ENCODE data around the gene NPAS4. TPM values are rescaled to one million over a fixed set of nuclear protein-coding genes. Genes with fewer than 3 reads are reported as not detected.
A peak's percentile ranks its signal among the peaks of the same experiment; 100 is the strongest.

The NPAS4 gene
- total and polyA plus RNA-seq, 9 of the 15 experiments (the other 6 are each of a cell fraction or from before 2014, with no cell fraction given) = not detected

DNA sequence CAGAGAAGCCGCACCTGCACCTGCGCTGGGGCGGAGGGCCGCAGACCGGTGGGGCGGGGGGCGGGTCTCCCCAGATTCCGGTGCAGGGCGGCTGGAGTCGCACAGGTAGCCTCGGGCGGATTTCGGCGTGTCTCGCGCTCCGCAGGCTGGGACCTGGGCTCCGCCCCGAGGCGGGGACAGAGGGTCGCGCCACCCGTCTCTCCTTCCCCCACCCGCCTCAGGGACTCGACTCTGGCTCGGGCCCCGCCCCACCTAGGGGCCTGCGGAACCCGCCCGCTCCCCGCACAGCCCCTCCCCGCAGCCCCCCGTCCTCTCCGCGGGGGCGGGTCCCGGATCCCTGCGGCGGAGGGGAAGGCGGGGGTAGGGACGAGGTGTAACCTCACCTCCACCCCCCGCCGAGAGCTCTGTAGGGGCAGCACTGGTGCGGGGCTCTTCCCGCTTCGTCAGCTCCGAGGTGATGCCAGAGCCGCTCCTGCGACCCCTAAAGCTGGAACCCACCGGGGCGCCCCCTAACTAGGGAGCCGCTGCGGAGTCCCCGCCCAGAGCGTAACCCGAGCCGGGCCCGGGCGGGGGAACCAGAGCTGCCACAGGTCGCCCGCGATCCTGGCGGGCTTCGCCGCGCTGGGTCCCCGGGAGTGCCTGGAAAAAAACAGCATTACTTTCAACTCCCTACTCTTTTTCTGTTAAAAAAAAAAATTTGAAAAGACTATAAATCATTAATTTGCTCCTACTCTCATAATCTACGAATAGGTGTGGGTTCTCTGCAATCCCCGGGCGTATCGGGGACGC is 49.0 kb upstream of the NPAS4 start, which contains the start of gene SLC29A2 (continued):
- TF ChIP-seq POLR2H (tag; IDR thresholded peaks at IDR 0.05; ENCODE audit: low read depth) (peak; percentile 93), ZKSCAN1 (IDR thresholded peaks at IDR 0.05; ENCODE audit: low read depth, low read length) (0 out of 2 replicates have a peak, but pooled peaks have one; percentile 34), ZNF41 (CRISPR knock-in tag; conservative IDR thresholded peaks at IDR 0.05) (no peak), ZNF134 (CRISPR knock-in tag; conservative IDR thresholded peaks at IDR 0.05) (peak; percentile 57), SRF (CRISPR knock-in tag; IDR thresholded peaks at IDR 0.05) (peak in 1 of 2 experiments; percentile 65; a peak in 1 of 4 replicates), NCOA6 (IDR thresholded peaks at IDR 0.05) (no peak), POLR3A (IDR thresholded peaks at IDR 0.05; ENCODE audit: borderline replicate concordance, extremely low read depth, insufficient read depth, insufficient read length) (no peak), CBFA2T2 (conservative IDR thresholded peaks at IDR 0.05) (no peak), ETS2 (tag; IDR thresholded peaks at IDR 0.05; ENCODE audit: borderline replicate concordance, poor library complexity, severe bottlenecking) (no peak), HMG20A (CRISPR knock-in tag; conservative IDR thresholded peaks at IDR 0.05) (no peak), SMARCC2 (IDR thresholded peaks at IDR 0.05; ENCODE audit: low read depth) (0 out of 2 replicates have a peak, but pooled peaks have one; percentile 13), EGR1 (conservative IDR thresholded peaks at IDR 0.05) (peak; percentile 93), ILF3 (IDR thresholded peaks at IDR 0.05; ENCODE audit: borderline replicate concordance) (no peak), DLX4 (CRISPR knock-in tag; IDR thresholded peaks at IDR 0.05) (no peak), CBX5 (IDR thresholded peaks at IDR 0.05; ENCODE audit: borderline replicate concordance, low read depth) (0 out of 2 replicates have a peak, but pooled peaks have one; percentile 10), SNIP1 (IDR thresholded peaks at IDR 0.05; ENCODE audit: low read depth) (no peak), MCM5 (IDR thresholded peaks at IDR 0.05; ENCODE audit: low read depth) (no peak), NR1H2 (CRISPR knock-in tag; IDR thresholded peaks at IDR 0.05) (0 out of 2 replicates have a peak, but pooled peaks have one; percentile 22)
- TF ChIP-seq, protein P1, sequence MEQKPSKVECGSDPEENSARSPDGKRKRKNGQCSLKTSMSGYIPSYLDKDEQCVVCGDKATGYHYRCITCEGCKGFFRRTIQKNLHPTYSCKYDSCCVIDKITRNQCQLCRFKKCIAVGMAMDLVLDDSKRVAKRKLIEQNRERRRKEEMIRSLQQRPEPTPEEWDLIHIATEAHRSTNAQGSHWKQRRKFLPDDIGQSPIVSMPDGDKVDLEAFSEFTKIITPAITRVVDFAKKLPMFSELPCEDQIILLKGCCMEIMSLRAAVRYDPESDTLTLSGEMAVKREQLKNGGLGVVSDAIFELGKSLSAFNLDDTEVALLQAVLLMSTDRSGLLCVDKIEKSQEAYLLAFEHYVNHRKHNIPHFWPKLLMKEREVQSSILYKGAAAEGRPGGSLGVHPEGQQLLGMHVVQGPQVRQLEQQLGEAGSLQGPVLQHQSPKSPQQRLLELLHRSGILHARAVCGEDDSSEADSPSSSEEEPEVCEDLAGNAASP (IDR thresholded peaks at IDR 0.05) = no peak
- TF ChIP-seq, protein P2, sequence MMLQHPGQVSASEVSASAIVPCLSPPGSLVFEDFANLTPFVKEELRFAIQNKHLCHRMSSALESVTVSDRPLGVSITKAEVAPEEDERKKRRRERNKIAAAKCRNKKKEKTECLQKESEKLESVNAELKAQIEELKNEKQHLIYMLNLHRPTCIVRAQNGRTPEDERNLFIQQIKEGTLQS (IDR thresholded peaks at IDR 0.05) = no peak
- TF ChIP-seq, protein P2 (CRISPR knock-in tag; conservative IDR thresholded peaks at IDR 0.05) = no peak
- TF ChIP-seq, protein P3, sequence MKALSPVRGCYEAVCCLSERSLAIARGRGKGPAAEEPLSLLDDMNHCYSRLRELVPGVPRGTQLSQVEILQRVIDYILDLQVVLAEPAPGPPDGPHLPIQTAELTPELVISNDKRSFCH (CRISPR knock-in tag; IDR thresholded peaks at IDR 0.05) = no peak
- TF ChIP-seq, protein P3 (tag; IDR thresholded peaks at IDR 0.05) = no peak
